Colonic mucosa (tissue), 4 donors: ENCODE measurements around the gene RIPOR3. TPM values are rescaled to one million over a fixed set of nuclear protein-coding genes. Genes with fewer than 3 reads are reported as not detected.

ENCODE experiments used
- DNase-seq: peaks from one replicate; pipeline ENCODE4 v3.0.0-alpha.2; 2020
- H3K27ac ChIP-seq: fragments of 200-600 bp; one replicate; pipeline ENCODE4 v1.8.0; 2021
- H3K27me3 ChIP-seq: fragments of 200-600 bp; one replicate; pipeline ENCODE4 v1.8.0; 2021
- H3K36me3 ChIP-seq: fragments of 200-600 bp; one replicate; pipeline ENCODE4 v1.8.0; 2021
- H3K4me1 ChIP-seq: fragments of 200-600 bp; one replicate; pipeline ENCODE4 v1.8.0; 2021; ENCODE audit warnings: mild to moderate bottlenecking
- H3K4me3 ChIP-seq: fragments of 200-600 bp; one replicate; pipeline ENCODE4 v1.8.0; 2021
- H3K9ac ChIP-seq, 2 donors: one replicate each; pipeline ENCODE4 v1.7.0; 2013; ENCODE audit warnings: control low read depth in 2 of 2, low read depth in 2 of 2, low read length in 2 of 2
- H3K9me3 ChIP-seq: fragments of 200-600 bp; one replicate; pipeline ENCODE4 v1.8.0; 2021
- intact Hi-C: fragments of 100-400 bp; cut with DNase I; formaldehyde crosslinking; loops from one replicate; pipeline ENCODE4 v1.14.1; 2022
- total RNA-seq, 2 donors: library from RNA; stranded (reverse); fragmentation: NEBNext Ultra II Directional in 1 of 2; extraction: Animal tissue kit (Norgen Biotek cat#: 25700) in 1 of 2; gene quantifications; one replicate each; pipeline ENCODE4 v1.2.1, GENCODE V29; 2021
- TF ChIP-seq, protein P1 (sequence below): fragments of 200-600 bp; IDR thresholded peaks from one replicate; pipeline ENCODE4 v1.8.0; 2022; ENCODE audit warnings: antibody characterized with exemption, mild to moderate bottlenecking
- donor health status: healthy.
- donor health status: DM: no; HTN: no; CAD: no.
- donor health status: DM: no; HTN: no; CAD: no.

Gene RIPOR3
- total RNA-seq, 2 donors from 2014 or later: 1.9 to 2.9 TPM

DNA sequence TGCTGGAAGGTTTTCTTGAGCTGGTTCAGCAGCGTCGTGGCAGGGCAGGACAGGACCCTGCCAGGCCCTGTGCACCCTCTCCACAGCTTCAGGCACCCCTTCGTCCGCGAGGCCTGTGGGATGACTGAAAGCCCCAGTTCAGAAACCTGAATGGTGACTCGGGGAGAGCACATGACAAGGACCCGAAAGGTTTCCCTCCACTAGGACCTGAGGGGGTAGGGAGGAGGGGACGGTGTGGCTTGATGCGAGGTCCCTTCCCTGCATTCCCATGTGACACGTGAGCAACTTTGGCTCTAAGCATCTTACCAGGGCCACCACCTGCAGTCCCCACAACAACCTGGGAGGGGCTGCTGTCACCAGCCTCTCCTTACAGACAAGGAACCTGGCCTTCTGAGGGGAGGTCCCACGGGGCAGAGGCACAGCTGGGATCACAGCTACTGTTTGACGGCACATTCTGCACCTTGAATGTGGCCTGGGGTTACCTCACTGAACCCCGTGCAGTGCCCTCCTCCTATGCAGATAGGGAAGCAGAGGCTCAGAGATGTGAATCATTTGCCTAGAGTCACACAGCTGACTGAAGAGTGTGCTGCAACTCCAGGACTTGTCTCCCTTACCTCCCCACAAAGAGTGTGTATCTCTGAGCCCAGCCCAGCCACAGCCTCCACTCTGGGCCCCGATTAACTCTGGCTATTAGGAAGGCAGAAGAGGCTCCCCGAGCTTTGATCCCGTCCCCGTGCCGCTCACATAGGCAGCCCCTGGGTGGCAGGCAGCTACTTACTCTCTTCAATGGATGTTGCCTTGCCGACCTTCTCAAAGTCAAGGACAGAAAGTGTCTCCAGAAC, 96.5 kb downstream of the RIPOR3 start:
- no peak for DNase-seq
- Histone ChIP-seq H3K9ac (no peak overlapping the region), H3K4me1 (peaks cover 4% of the 10 kb centered on the region), H3K4me3 (no peak overlapping the region), H3K27ac (no peak overlapping the region), H3K9me3 (no peaks in the 10 kb centered on the region), H3K36me3 (no peaks in the 10 kb centered on the region), H3K27me3 (no peaks in the 10 kb centered on the region)
- TF ChIP-seq, protein P1, sequence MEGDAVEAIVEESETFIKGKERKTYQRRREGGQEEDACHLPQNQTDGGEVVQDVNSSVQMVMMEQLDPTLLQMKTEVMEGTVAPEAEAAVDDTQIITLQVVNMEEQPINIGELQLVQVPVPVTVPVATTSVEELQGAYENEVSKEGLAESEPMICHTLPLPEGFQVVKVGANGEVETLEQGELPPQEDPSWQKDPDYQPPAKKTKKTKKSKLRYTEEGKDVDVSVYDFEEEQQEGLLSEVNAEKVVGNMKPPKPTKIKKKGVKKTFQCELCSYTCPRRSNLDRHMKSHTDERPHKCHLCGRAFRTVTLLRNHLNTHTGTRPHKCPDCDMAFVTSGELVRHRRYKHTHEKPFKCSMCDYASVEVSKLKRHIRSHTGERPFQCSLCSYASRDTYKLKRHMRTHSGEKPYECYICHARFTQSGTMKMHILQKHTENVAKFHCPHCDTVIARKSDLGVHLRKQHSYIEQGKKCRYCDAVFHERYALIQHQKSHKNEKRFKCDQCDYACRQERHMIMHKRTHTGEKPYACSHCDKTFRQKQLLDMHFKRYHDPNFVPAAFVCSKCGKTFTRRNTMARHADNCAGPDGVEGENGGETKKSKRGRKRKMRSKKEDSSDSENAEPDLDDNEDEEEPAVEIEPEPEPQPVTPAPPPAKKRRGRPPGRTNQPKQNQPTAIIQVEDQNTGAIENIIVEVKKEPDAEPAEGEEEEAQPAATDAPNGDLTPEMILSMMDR: no peak
- intact Hi-C loops: no loop called here

DNA sequence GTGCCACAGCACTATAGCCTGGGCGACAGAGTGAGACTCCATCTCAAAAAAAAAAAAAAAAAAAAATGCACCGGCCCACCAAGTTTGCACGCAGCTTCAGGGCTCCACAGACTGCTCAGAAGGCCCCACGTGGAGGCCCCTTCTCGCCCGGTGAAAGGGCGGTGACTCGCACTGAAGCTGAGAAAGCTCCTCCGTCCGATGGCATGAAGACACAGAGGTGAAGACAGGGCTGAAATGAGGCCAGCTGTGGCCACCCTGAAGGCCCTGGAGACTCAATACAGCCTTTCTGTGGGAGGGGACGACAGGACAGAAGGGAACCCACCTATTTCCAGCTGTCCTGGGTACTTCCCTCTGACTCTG, 97.1 kb downstream of the RIPOR3 start:
- Histone ChIP-seq H3K27me3 (no peaks in the 10 kb centered on the region), H3K4me3 (no peak overlapping the region), H3K27ac (no peak overlapping the region), H3K36me3 (no peaks in the 10 kb centered on the region), H3K9ac (no peak overlapping the region), H3K9me3 (no peaks in the 10 kb centered on the region), H3K4me1 (peaks cover 4% of the 10 kb centered on the region)
- intact Hi-C loops: no loop called here
- DNase-seq: no peak
- TF ChIP-seq, protein P1: no peak

DNA sequence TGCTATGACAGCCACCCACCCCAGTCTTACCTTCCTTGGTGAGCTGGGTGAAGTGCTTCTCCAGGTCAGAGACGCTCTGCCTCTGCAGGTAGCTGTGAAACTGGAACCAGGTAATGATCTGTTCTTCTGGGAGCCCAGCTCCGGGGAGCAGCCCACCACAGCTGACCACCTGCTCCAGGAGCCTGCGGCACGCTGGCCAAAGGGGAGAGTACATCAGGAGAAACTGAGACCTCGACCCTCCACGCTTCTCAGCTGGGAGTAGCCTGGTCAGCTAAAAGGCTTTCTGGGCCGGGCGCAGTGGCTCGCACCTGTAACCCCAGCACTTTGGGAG, 98.4 kb downstream of the RIPOR3 start:
- H3K27ac ChIP-seq: no peak overlapping the region
- DNase-seq: no peak
- peaks cover 4% of the 10 kb centered on the region for H3K4me1 ChIP-seq

DNA sequence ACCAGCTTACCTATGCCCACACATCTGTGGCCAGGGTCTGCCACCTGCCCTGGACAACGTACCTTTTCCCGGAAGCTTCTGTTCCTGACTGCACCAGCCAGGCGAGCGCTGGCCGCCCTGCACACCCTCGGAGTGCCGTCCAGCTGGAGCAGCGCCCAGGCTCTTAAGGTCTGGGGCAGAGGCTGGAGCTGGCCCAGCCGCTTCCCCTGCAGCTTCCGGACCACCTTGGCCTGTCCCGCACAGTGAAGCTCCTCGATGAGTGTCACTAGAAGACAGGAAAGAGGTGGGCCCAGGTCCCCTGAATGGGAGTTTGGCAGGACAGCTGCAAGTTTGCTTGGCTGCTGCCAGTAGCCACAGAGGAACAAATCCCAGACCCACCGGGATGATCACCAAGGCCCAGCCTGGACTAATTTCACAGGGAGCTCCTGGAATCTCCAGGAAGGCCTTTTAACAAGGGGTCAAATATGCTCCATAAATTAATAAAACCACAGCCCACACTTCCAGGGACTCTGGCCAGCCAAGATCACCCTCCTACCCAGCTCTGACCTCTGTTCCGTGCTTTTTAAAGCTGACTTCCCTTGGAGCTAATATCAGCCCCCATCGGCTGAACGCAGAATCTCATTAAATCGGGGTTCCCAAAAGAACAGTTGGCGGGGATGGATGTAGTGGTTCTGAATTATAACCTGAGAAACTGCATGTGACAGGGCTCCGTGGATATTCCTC, 98.9 kb downstream of the RIPOR3 start:
- Histone ChIP-seq H3K4me3 (no peak overlapping the region), H3K27ac (no peak overlapping the region), H3K9me3 (no peaks in the 10 kb centered on the region), H3K4me1 (peaks cover 4% of the 10 kb centered on the region), H3K36me3 (no peaks in the 10 kb centered on the region), H3K27me3 (no peaks in the 10 kb centered on the region), H3K9ac (no peak overlapping the region)
- TF ChIP-seq, protein P1: no peak
- DNase-seq: no peak
- intact Hi-C loops: no loop called here

More for the DNA sequence above, 98.4 kb downstream of the RIPOR3 start:
- no peak overlapping the region for H3K4me3 ChIP-seq
- H3K9me3 ChIP-seq: no peaks in the 10 kb centered on the region
- no peak overlapping the region for H3K9ac ChIP-seq
- TF ChIP-seq, protein P1: no peak
- intact Hi-C loops: no loop called here
- H3K27me3 ChIP-seq: no peaks in the 10 kb centered on the region
- no peaks in the 10 kb centered on the region for H3K36me3 ChIP-seq

DNA sequence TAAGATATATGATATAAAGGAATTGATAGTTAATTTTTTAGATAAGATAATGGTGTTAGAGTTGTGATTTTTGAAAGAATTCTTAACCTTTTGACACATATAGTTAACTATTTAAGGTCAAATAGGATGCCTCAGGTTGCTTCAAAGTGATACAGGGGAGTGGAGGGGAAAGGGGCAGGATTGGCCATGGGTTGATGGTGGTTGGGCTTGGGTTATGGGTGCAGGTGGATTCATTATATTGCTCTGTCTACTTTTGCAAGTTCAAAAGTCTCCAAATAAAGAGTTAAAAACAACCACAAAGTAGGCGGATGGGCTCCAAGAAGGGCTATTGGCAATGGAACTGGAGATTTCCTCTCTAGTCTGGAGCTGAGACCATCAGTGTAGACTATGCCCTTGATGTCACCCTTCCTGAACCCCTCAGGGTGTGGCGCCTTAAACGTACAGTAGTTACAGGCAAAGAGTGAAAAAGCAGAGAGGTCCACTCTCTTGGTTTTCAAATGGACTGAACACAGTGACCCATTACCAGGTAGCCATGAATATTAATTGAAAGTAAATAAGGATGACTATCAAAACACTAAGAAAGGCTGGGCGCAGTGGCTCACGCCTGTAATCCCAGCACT, 100.0 kb downstream of the RIPOR3 start:
- Histone ChIP-seq H3K9me3 (no peaks in the 10 kb centered on the region), H3K4me1 (peaks cover 3% of the 10 kb centered on the region), H3K4me3 (no peak overlapping the region), H3K27ac (no peak overlapping the region), H3K36me3 (no peaks in the 10 kb centered on the region), H3K27me3 (no peaks in the 10 kb centered on the region), H3K9ac (no peak overlapping the region)
- intact Hi-C loops: no loop called here
- TF ChIP-seq, protein P1: no peak
- DNase-seq: no peak
